Endothelial cell of umbilical vein (primary cell): Measurements from ENCODE around the gene TBC1D10B. TPM values are rescaled to one million over a fixed set of nuclear protein-coding genes. Genes with fewer than 3 reads are reported as not detected.

Source experiments
- BruUV-seq: library from RNA; stranded (reverse); fragments of 400-500 nt; replicated peaks from 2 replicates; lab custom pipeline; 2021; lab: Mats Ljungman, UMichigan
- CTCF ChIA-PET: fragments of 300-600, 350-600 bp; sonication (Branson Sonifier 250); formaldehyde crosslinking; loops from one replicate; lab custom pipeline; 2021; ENCODE audit warnings: antibody characterized with exemption, inconsistent platforms; lab: Charles Lee
- POLR2A ChIA-PET: fragments of 300-600, 350-600 bp; sonication (Branson Sonifier 250); formaldehyde crosslinking; loops from one replicate; lab custom pipeline; 2021; ENCODE audit warnings: antibody characterized with exemption, inconsistent platforms; lab: Charles Lee
- DNase-seq: peaks from one replicate; pipeline ENCODE4 v3.0.0-alpha.2; 2011; ENCODE audit warnings: low read depth, low spot score
- FAIRE-seq: peaks from 2 replicates; lab custom pipeline; 2011; peaks lifted over from hg19 to GRCh38; lab: Jason Lieb, UNC
- H2AFZ ChIP-seq: 2 replicates; pipeline ENCODE4 v1.6.0; 2012; ENCODE audit warnings: low read depth, low read length, control low read depth, inconsistent platforms
- H3K27ac ChIP-seq: 2 replicates; pipeline ENCODE4 v1.5.1; 2011; ENCODE audit warnings: low read depth, mild to moderate bottlenecking, control low read depth, low read length, moderate library complexity; ENCODE audit not compliant: insufficient read depth
- H3K27me3 ChIP-seq, 2 experiments: 2 replicates each; pipeline versions ENCODE4 v1.6.0 to v1.6.1; 2011; ENCODE audit warnings: low read length in 2 of 2, mixed read lengths in 1 of 2; ENCODE audit not compliant: control insufficient read depth in 2 of 2, insufficient read depth in 2 of 2
- H3K36me3 ChIP-seq, 2 experiments: 2 replicates in 1 of 2; 3 replicates in 1 of 2; pipeline ENCODE4 v1.5.1; 2011; ENCODE audit warnings: low read length in 2 of 2, mild to moderate bottlenecking in 1 of 2, moderate library complexity in 1 of 2; ENCODE audit not compliant: control insufficient read depth in 2 of 2, insufficient read depth in 2 of 2; ENCODE audit errors: extremely low read depth in 1 of 2
- H3K4me1 ChIP-seq: 3 replicates; pipeline ENCODE4 v1.5.1; 2011; ENCODE audit warnings: mild to moderate bottlenecking, low read length; ENCODE audit not compliant: control insufficient read depth, insufficient read depth; ENCODE audit errors: extremely low read depth
- H3K4me2 ChIP-seq: 2 replicates; pipeline ENCODE4 v1.6.1; 2011; ENCODE audit warnings: low read length, control low read depth, mixed read lengths; ENCODE audit not compliant: insufficient read depth
- H3K4me3 ChIP-seq, 3 experiments: fragments of 200-600 bp in 1 of 3; sonication (generic), shearing (Covaris generic) in 1 of 3; replicated peaks in 1 of 3; 2 replicates each; pipeline ENCODE4 v1.5.1; 2011 to 2016; ENCODE audit warnings: control low read depth in 3 of 3, low read length in 3 of 3, mild to moderate bottlenecking in 2 of 3, inconsistent platforms in 1 of 3, low read depth in 1 of 3, moderate library complexity in 1 of 3; ENCODE audit not compliant: insufficient read depth in 1 of 3
- H3K79me2 ChIP-seq: 2 replicates; pipeline ENCODE4 v1.6.0; 2012; ENCODE audit warnings: low read length, inconsistent platforms; ENCODE audit not compliant: control insufficient read depth, insufficient read depth
- H3K9ac ChIP-seq: replicated peaks from 2 replicates; pipeline ENCODE3; 2011; ENCODE audit warnings: low read length, control low read depth; ENCODE audit not compliant: insufficient read depth; ENCODE audit errors: extremely low read depth
- H3K9me1 ChIP-seq: replicated peaks from 3 replicates; pipeline ENCODE4 v1.6.0; 2011; ENCODE audit warnings: mild to moderate bottlenecking, low read length; ENCODE audit not compliant: control insufficient read depth, insufficient read depth; ENCODE audit errors: extremely low read depth
- H3K9me3 ChIP-seq: replicated peaks from 2 replicates; pipeline ENCODE4 v1.5.1; 2012; ENCODE audit warnings: low read length, inconsistent platforms; ENCODE audit not compliant: control insufficient read depth, insufficient read depth
- H4K20me1 ChIP-seq: replicated peaks from 2 replicates; pipeline ENCODE3; 2011; ENCODE audit warnings: mild to moderate bottlenecking, low read length; ENCODE audit not compliant: control insufficient read depth, insufficient read depth; ENCODE audit errors: extremely low read depth
- CTCF ChIP-seq, 2 donors: IDR thresholded peaks; 1 replicate in 1 of 2; 2 replicates in 1 of 2; pipeline ENCODE4 v1.5.1; 2011; ENCODE audit warnings: low read length in 2 of 2, mild to moderate bottlenecking in 2 of 2, moderate library complexity in 2 of 2, control low read depth in 1 of 2, inconsistent platforms in 1 of 2, low read depth in 1 of 2; ENCODE audit not compliant: insufficient read depth in 1 of 2; ENCODE audit errors: extremely low read depth in 1 of 2
- EZH2 ChIP-seq: IDR thresholded peaks from 2 replicates; pipeline ENCODE4 v1.6.1; 2012; ENCODE audit warnings: borderline replicate concordance, low read depth, mild to moderate bottlenecking, moderate library complexity, low read length, inconsistent platforms; ENCODE audit not compliant: severe bottlenecking
- FOS ChIP-seq: IDR thresholded peaks from 2 replicates; pipeline ENCODE4 v1.6.1; 2011; ENCODE audit warnings: mild to moderate bottlenecking, low read length, moderate library complexity, borderline replicate concordance; ENCODE audit not compliant: insufficient read depth
- GATA2 ChIP-seq: IDR thresholded peaks from 2 replicates; pipeline ENCODE4 v1.7.0; 2011; ENCODE audit warnings: low read depth, mild to moderate bottlenecking, moderate library complexity, mixed read lengths, low read length; ENCODE audit not compliant: insufficient read length, insufficient read depth
- JUN ChIP-seq: IDR thresholded peaks from 2 replicates; pipeline ENCODE4 v1.6.1; 2011; ENCODE audit warnings: borderline replicate concordance, low read depth; ENCODE audit not compliant: insufficient read length, insufficient read depth
- MAX ChIP-seq: IDR thresholded peaks from 2 replicates; pipeline ENCODE4 v1.6.1; 2011; ENCODE audit not compliant: insufficient read depth, insufficient read length
- MYC ChIP-seq: IDR thresholded peaks from one replicate; pipeline ENCODE4 v1.6.1; 2011; ENCODE audit warnings: mild to moderate bottlenecking, low read depth, low read length
- POLR2A ChIP-seq: IDR thresholded peaks from 2 replicates; pipeline ENCODE4 v1.6.1; 2012; ENCODE audit warnings: low read depth, mild to moderate bottlenecking, control low read depth, low read length
- POLR2AphosphoS5 ChIP-seq: IDR thresholded peaks from 2 replicates; pipeline ENCODE4 v1.6.1; 2012; ENCODE audit warnings: low read depth, mild to moderate bottlenecking, control low read depth, low read length, moderate library complexity; ENCODE audit not compliant: insufficient read depth
- dilution Hi-C: fragments of 300-500 bp; cut with MboI; formaldehyde crosslinking; loops from one replicate; pipeline ENCODE4 v1.15.0; 2019; ENCODE audit warnings: low sequenced_read_pairs; ENCODE audit not compliant: extremely low pct_ligation_motif_present
- intact Hi-C: fragments of 100-400 bp; cut with micrococcal nuclease; formaldehyde crosslinking; loops from one replicate; pipeline ENCODE4 v1.10.0; 2022
- polyA plus RNA-seq, 4 experiments: library from polyadenylated mRNA; depleted of rRNA in 3 of 4; stranded (reverse) in 3 of 4; unstranded in 1 of 4; fragments of >200 nt; gene quantifications; 2 replicates each; pipeline versions ENCODE4 v1.2.1 to v1.2.3, GENCODE V29; 2011 to 2012; ENCODE audit warnings: missing spikeins in 1 of 4
- total RNA-seq: library from RNA; stranded (reverse); gene quantifications from 2 replicates; pipeline ENCODE4 v1.2.3, GENCODE V29; 2021

Gene TBC1D10B
- total and polyA plus RNA-seq, 2 donors (not counting 3 experiments of a cell fraction or from before 2014, with no cell fraction given), result 37.0 to 63.0 TPM

- Histone ChIP-seq H3K79me2 (peaks cover 9% of the 10 kb centered on the region), H3K4me3 (no peak overlapping the region), H3K9me3 (no peaks in the 10 kb centered on the region), H3K9ac (no peak overlapping the region), H3K4me1 (peaks cover 21% of the 10 kb centered on the region), H3K27me3 (no peaks in the 10 kb centered on the region), H3K36me3 (peaks cover 0 to 19% of the 10 kb centered on the region in 2 experiments), H4K20me1 (no peaks in the 10 kb centered on the region), H2AFZ (no peak overlapping the region), H3K9me1 (no peaks in the 10 kb centered on the region), H3K4me2 (no peak overlapping the region), H3K27ac (no peak overlapping the region)
- FAIRE-seq, result no peak
- intact Hi-C loops, result no loop called here
- dilution Hi-C loops, result no loop called here
- no peak for TF ChIP-seq POLR2AphosphoS5
- TF ChIP-seq GATA2, result no peak
- no peak for TF ChIP-seq MAX
- TF ChIP-seq MYC, result no peak
- no peak for TF ChIP-seq JUN
- no peak for TF ChIP-seq EZH2
- no peak for TF ChIP-seq POLR2A
- no peak for TF ChIP-seq FOS
- TF ChIP-seq CTCF (IDR thresholded peaks at IDR 0.05; ENCODE audit: extremely low read depth in 1 of 2, insufficient read depth in 1 of 2, low read depth in 1 of 2, low read length in 2 of 2), result no peak
- CTCF ChIA-PET, result no interaction called here
- POLR2A ChIA-PET, result interaction anchor here (0.6 kb wide), 1 partner anchor 41 kb away, joined by 3 read pairs; no protein-coding TSS in a partner anchor
- no peak for DNase-seq
- no TSS peak for BruUV-seq
Measured at GRCh38 chr16:30397776-30398660, 27.7 kb upstream of the TBC1D10B start.
